WTC11 (cell line): ENCODE measurements around the gene MYL7.

Source experiments
- ATF2 ChIP-seq: sonication (generic); formaldehyde crosslinking; IDR thresholded peaks from 2 replicates; pipeline ENCODE4 v1.8.1; 2022; ENCODE audit warnings: low read depth, missing genetic modification reagents, borderline replicate concordance
- CREB1 ChIP-seq: sonication (generic); formaldehyde crosslinking; IDR thresholded peaks from 2 replicates; pipeline ENCODE4 v1.8.0; 2023; ENCODE audit warnings: mild to moderate bottlenecking, missing genetic modification reagents
- CTCF ChIP-seq: fragments of 200-600 bp; IDR thresholded peaks from 2 replicates; pipeline ENCODE4 v1.8.0; 2022; ENCODE audit warnings: antibody characterized with exemption
- ESRRA ChIP-seq: sonication (generic); formaldehyde crosslinking; IDR thresholded peaks from 2 replicates; pipeline ENCODE4 v1.8.1; 2022; ENCODE audit warnings: mild to moderate bottlenecking, missing genetic modification reagents, borderline replicate concordance
- MLX ChIP-seq: sonication (generic); formaldehyde crosslinking; IDR thresholded peaks from 2 replicates; pipeline ENCODE4 v1.8.1; 2023; ENCODE audit warnings: mild to moderate bottlenecking, missing genetic modification reagents, moderate library complexity
- TP53 ChIP-seq: sonication (generic); formaldehyde crosslinking; IDR thresholded peaks from 2 replicates; pipeline ENCODE4 v1.8.1; 2023; ENCODE audit warnings: mild to moderate bottlenecking, missing genetic modification reagents
- ZNF263 ChIP-seq: sonication (generic); formaldehyde crosslinking; IDR thresholded peaks from 2 replicates; pipeline ENCODE4 v1.8.1; 2022; ENCODE audit warnings: low read depth, mild to moderate bottlenecking, moderate library complexity, missing genetic modification reagents

GRCh38 chr7:44147026-44147991 lies 6.2 kb upstream of the MYL7 start:
- TF ChIP-seq ESRRA (no peak), MLX (no peak), ZNF263 (no peak), CTCF (no peak), TP53 (CRISPR knock-in tag) (no peak), CREB1 (CRISPR knock-in tag) (no peak), ATF2 (CRISPR knock-in tag) (no peak)
